Ovary (tissue), 3 donors: Measurements from ENCODE around the gene SLX4IP.

ENCODE experiments used
- EP300 ChIP-seq: sonication (generic); formaldehyde crosslinking; IDR thresholded peaks from one replicate; pipeline ENCODE4 v1.6.1; 2017; ENCODE audit warnings: antibody characterized with exemption
- POLR2A ChIP-seq: fragments of 450-650 bp; IDR thresholded peaks from one replicate; pipeline ENCODE4 v1.6.1; 2017; ENCODE audit warnings: antibody characterized with exemption, mild to moderate bottlenecking, moderate library complexity
- TF ChIP-seq, protein P1 (sequence below), 3 donors: fragments of 450-650 bp in 2 of 3; fragments of 200-600 bp in 1 of 3; IDR thresholded peaks; one replicate each; pipeline versions ENCODE4 v1.5.1 to v1.8.0; 2016 to 2022; ENCODE audit warnings: antibody characterized with exemption in 3 of 3, mild to moderate bottlenecking in 1 of 3
- donor health status: DM: no; HTN: no; CAD: no.

DNA sequence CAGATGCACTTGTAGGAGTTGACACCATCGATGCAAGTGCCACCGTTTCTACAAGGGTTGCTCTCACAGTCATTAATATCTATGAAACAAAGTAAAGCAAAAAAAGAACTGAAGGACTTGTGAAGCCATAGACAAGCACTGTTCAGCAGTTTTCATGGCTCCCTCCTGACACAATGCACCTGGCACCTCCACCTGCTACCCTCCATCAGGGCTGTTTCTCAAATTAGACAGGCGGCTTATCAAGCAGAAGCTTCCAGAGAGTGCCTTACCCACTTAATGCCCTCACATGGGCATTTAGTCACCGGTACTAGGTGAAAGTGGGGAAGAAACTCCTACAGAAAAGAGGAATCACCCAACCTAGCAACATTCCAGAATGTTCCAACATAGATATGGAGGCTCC is 210.9 kb downstream of the SLX4IP start:
- TF ChIP-seq POLR2A (no peak), EP300 (no peak)
- TF ChIP-seq, protein P1, sequence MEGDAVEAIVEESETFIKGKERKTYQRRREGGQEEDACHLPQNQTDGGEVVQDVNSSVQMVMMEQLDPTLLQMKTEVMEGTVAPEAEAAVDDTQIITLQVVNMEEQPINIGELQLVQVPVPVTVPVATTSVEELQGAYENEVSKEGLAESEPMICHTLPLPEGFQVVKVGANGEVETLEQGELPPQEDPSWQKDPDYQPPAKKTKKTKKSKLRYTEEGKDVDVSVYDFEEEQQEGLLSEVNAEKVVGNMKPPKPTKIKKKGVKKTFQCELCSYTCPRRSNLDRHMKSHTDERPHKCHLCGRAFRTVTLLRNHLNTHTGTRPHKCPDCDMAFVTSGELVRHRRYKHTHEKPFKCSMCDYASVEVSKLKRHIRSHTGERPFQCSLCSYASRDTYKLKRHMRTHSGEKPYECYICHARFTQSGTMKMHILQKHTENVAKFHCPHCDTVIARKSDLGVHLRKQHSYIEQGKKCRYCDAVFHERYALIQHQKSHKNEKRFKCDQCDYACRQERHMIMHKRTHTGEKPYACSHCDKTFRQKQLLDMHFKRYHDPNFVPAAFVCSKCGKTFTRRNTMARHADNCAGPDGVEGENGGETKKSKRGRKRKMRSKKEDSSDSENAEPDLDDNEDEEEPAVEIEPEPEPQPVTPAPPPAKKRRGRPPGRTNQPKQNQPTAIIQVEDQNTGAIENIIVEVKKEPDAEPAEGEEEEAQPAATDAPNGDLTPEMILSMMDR (IDR thresholded peaks at IDR 0.05): no peak
